Heart right ventricle (tissue), 16 donors: Measurements from ENCODE around the gene HOXA6. TPM values are rescaled to one million over a fixed set of nuclear protein-coding genes. Genes with fewer than 3 reads are reported as not detected.

Source experiments
- ATAC-seq, 8 donors: fragments of 200-7000 bp; cut with Tn5 transposase; one replicate each; pipeline ENCODE4 v1.9.1; 2020; ENCODE audit warnings: mild to moderate bottlenecking in 8 of 8, moderate library complexity in 8 of 8, moderate number of reproducible peaks in 1 of 8
- DNase-seq, 2 donors: peaks; one replicate each; pipeline ENCODE4 v3.0.0-alpha.2; 2020
- H3K27ac ChIP-seq, 10 donors: fragments of 200-600 bp; sonication (generic) in 2 of 10; one replicate each; pipeline versions ENCODE4 v1.5.0 to v1.8.0; 2020 to 2022; ENCODE audit warnings: mild to moderate bottlenecking in 3 of 10
- H3K27me3 ChIP-seq, 7 donors: fragments of 200-600 bp; one replicate each; pipeline ENCODE4 v1.8.0; 2021 to 2022; ENCODE audit warnings: mild to moderate bottlenecking in 2 of 7
- H3K36me3 ChIP-seq, 9 donors: fragments of 200-600 bp; sonication (generic) in 1 of 9; one replicate each; pipeline versions ENCODE4 v1.5.0 to v1.8.0; 2020 to 2022; ENCODE audit warnings: mild to moderate bottlenecking in 2 of 9
- H3K4me1 ChIP-seq, 9 donors: fragments of 200-600 bp; sonication (generic) in 1 of 9; one replicate each; pipeline versions ENCODE4 v1.5.0 to v1.8.0; 2020 to 2022; ENCODE audit warnings: mild to moderate bottlenecking in 4 of 9
- H3K4me3 ChIP-seq, 10 donors: fragments of 200-600 bp; sonication (generic) in 2 of 10; one replicate each; pipeline versions ENCODE4 v1.5.0 to v1.8.0; 2020 to 2022; ENCODE audit warnings: mild to moderate bottlenecking in 7 of 10, moderate library complexity in 2 of 10
- H3K9me3 ChIP-seq, 11 donors: fragments of 200-600 bp in 10 of 11; sonication (generic) in 2 of 11; one replicate each; pipeline versions ENCODE4 v1.5.0 to v1.8.0; 2013 to 2022; ENCODE audit warnings: mild to moderate bottlenecking in 2 of 11, control low read depth in 1 of 11, moderate library complexity in 1 of 11
- WGBS, 2 donors: extraction: QIAGEN DNeasy Blood & Tissue Kit; methylation state at CpG; one replicate each; pipeline ENCODE4 v1.1.7; 2013; ENCODE audit warnings: inconsistent platforms in 1 of 2; 5-methylcytosine and 5-hydroxymethylcytosine counted together
- intact Hi-C, 10 donors: fragments of 100-400 bp; cut with DNase I; formaldehyde crosslinking; loops; one replicate each; pipeline versions ENCODE4 v1.11.1 to v1.14.2; 2022
- polyA plus RNA-seq, 2 donors: library from polyadenylated mRNA; stranded (reverse); fragments of 200-250 nt; gene quantifications; one replicate each; pipeline ENCODE4 v1.2.3, GENCODE V29; 2013
- total RNA-seq, 10 donors: library from RNA; stranded (reverse); fragmentation: NEBNext Ultra II Directional in 3 of 10; extraction: Animal tissue kit (Norgen Biotek cat#: 25700) in 3 of 10; gene quantifications; one replicate each; pipeline versions ENCODE4 v1.2.1 to v1.2.4, GENCODE V29; 2021 to 2023
- TF ChIP-seq, protein P1 (sequence below), 9 donors: fragments of 200-600 bp; sonication (generic) in 2 of 9; IDR thresholded peaks; one replicate each; pipeline versions ENCODE4 v1.5.0 to v1.8.0; 2021 to 2022; ENCODE audit warnings: antibody characterized with exemption in 9 of 9, mild to moderate bottlenecking in 5 of 9, moderate library complexity in 1 of 9
- donor health status: Arrhythmogenic right ventricular cardiomyopathy.
- donor health status: ischemic (EF 13 %, LVEDD 7.1; RV severe dilation, severe dysfunction).
- donor health status: healthy with polysubstance abuse.
- donor health status: DM: no; HTN: yes; CAD: no.
- donor health status: DM: no; HTN: no; CAD: no.
- donor health status: ischemic (EF 25% LVEDD 6.9; RV normal size, moderate dysfunction).
- donor health status: ischemic (EF 25% LVEDD 5.7; RV mildly dilated, moderate dysfunction).
- donor health status: healthy.
- donor health status: DM: yes; HTN: yes; CAD: no.
- donor health status: Ischemic cardiomyopathy.
- donor health status: ischemic (EF 35%, LVEDD 5.7; RV mildly dilated, moderate dysfunction).
- donor health status: nonischemic (EF 11% LVEDD 7.7; RV severe dilation, severe dysfunction).
- donor health status: DM: yes; HTN: yes; CAD: no.
- donor health status: PGD.
- donor health status: ischemic (EF 29% LVEDD 5.4; RV normal size, mild dysfunction).
- donor health status: nonischemic (EF 23%, LVEDD 6.1; RV moderate dilation, normal function).

The HOXA6 gene
- total and polyA plus RNA-seq, 12 donors: not detected

DNA sequence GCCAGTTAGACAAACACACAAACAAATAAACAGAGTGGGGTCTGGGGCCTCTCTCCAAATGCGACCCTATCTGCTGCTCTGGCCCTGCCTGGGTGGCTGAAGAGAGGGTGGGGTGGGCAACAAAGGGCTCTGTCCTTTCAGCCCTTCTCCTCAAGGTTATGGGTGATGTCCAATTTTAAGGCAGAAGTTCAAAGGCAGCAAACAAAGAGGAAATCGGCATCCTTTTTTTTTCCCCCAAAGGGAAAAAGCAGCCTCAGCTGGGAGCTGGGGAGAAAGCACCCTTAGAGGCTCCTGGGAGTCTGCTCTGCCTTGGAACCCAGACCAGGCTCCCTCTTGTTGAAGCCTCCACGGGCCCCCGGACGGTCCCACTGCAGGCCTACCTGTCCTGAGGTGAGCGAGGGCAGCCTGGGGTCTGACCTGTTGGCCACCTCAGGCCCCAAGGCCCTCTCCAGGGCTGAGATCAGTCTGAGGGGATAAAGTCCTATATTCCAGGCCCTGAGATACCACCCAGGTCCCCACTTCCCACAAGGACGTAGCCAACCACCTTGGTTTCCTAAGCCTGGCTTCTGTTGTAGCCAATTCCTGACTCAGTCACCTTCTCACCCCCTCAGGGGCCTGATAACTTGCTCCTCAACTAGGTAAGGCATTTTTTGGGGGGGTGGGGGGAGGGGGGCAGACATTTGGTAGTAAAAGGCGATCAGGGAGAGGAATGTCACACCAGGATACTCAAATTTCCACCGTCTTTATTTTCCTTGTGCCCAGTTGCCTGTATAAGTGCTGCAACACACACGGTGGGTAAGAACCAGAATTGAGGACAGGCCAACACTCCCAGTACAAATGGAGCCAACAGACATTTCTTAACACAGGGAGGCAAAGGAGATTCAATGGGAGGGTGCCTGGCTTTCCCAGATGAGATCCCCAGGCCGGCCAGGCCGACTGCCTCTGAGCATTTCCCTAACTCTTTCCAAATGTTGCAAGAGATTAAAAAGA lies 33.2 kb upstream of the HOXA6 start:
- no peak overlapping the region for H3K4me3 ChIP-seq
- DNase-seq (no peak), ATAC-seq (no peak)
- H3K36me3 ChIP-seq: no peaks in the 10 kb centered on the region
- peaks cover 68 to 100% (median 100%) of the 10 kb centered on the region in 7 donors for H3K27me3 ChIP-seq
- peaks cover 8 to 39% (median 30%) of the 10 kb centered on the region in 9 donors for H3K4me1 ChIP-seq
- no peaks in the 10 kb centered on the region for H3K9me3 ChIP-seq
- 38 to 46% methylated on average over 12 of the region's 12 CpGs for WGBS, 2 donors
- intact Hi-C loops: no loop called here
- TF ChIP-seq, protein P1, sequence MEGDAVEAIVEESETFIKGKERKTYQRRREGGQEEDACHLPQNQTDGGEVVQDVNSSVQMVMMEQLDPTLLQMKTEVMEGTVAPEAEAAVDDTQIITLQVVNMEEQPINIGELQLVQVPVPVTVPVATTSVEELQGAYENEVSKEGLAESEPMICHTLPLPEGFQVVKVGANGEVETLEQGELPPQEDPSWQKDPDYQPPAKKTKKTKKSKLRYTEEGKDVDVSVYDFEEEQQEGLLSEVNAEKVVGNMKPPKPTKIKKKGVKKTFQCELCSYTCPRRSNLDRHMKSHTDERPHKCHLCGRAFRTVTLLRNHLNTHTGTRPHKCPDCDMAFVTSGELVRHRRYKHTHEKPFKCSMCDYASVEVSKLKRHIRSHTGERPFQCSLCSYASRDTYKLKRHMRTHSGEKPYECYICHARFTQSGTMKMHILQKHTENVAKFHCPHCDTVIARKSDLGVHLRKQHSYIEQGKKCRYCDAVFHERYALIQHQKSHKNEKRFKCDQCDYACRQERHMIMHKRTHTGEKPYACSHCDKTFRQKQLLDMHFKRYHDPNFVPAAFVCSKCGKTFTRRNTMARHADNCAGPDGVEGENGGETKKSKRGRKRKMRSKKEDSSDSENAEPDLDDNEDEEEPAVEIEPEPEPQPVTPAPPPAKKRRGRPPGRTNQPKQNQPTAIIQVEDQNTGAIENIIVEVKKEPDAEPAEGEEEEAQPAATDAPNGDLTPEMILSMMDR (IDR thresholded peaks at IDR 0.05): no peak
- no peak overlapping the region for H3K27ac ChIP-seq

DNA sequence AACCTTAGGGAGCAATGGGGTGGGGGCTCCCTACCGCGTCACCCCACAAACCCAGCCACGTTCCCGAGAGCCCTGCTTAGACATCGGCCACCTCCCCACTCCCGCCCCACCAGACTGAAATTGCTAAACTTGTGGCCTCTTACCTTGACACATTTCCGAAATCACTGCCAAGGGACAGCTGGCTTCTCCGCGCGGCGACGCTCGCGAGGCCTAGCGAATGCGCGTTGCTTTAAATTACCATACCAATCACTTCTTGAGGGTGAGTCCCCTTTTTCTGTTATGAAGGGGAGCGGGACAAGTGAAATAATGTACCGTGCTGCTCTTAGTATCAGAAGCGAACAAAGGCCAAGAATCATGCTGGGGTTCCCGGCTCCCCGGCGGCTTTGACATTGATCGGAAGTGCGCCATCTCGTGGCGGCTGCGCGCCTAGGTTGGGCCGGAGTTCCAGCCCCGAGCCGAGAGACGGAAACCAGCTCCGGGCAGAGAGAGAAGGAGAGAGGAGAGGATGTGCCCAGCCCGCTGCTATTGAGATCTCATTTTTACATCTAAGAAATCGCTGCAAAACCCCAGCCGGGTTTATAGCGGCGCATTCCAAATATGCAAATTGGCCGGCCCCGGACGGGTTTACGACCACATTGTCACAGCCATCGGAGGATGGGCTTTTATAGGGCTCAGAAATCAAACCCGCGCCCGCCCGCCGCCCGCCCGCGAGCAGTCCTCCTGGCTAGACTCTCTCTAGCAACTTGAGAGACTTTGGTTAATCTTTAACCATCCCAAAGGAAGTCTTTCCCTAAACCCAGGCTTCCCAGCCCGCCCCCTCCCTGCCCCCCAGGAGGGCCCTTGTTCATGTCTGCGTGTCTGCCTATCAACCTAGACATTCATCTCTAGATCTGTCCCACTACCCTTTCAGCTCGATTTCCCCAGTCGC lies 32.2 kb upstream of the HOXA6 start:
- Histone ChIP-seq H3K4me1 (peaks cover 7 to 32% (median 27%) of the 10 kb centered on the region in 9 donors), H3K36me3 (no peaks in the 10 kb centered on the region), H3K4me3 (peak overlapping the region in 2 of 10 donors; percentile 5 to 8), H3K27ac (no peak overlapping the region), H3K9me3 (no peaks in the 10 kb centered on the region), H3K27me3 (peaks cover 71 to 100% (median 100%) of the 10 kb centered on the region in 7 donors)
- intact Hi-C loops: no loop called here
- WGBS, 2 donors: 3 to 6% methylated on average over 56 of the region's 56 CpGs
- DNase-seq (peak in 1 of 2 donors; percentile 55), ATAC-seq (peak in 4 of 8 donors; percentile 61 to 65 (median 63))
- TF ChIP-seq, protein P1 (IDR thresholded peaks at IDR 0.05): peak; percentile 38 to 85 (median 72)

DNA sequence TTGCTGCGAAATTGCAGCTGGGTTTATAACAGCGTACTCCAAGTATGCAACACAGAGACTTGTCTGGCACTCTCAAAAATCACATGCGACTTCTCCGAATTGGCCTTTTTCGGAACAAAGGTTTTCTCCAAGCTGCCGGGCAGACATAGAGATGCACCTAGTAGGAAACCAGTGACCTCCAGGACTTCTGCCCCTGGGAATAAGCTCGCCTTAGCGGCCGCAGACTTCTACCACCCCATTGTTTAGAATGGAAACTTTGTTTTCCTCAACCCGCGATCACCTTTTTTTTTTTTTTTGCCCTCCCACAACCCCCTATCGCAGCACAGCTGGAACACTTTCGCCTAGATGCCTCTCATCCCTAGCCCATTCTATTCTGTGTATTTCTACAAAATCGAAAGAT lies 31.5 kb upstream of the HOXA6 start:
- DNase-seq: no peak
- H3K27me3 ChIP-seq: peaks cover 71 to 100% (median 100%) of the 10 kb centered on the region in 7 donors
- no peaks in the 10 kb centered on the region for H3K36me3 ChIP-seq
- H3K4me3 ChIP-seq: no peak overlapping the region
- ATAC-seq: no peak
- WGBS, 2 donors: 23 to 31% methylated on average over 14 of the region's 14 CpGs
- peaks cover 7 to 36% (median 25%) of the 10 kb centered on the region in 9 donors for H3K4me1 ChIP-seq
- H3K27ac ChIP-seq: no peak overlapping the region
- H3K9me3 ChIP-seq: no peaks in the 10 kb centered on the region
- TF ChIP-seq, protein P1 (IDR thresholded peaks at IDR 0.05): no peak
- intact Hi-C loops: no loop called here

DNA sequence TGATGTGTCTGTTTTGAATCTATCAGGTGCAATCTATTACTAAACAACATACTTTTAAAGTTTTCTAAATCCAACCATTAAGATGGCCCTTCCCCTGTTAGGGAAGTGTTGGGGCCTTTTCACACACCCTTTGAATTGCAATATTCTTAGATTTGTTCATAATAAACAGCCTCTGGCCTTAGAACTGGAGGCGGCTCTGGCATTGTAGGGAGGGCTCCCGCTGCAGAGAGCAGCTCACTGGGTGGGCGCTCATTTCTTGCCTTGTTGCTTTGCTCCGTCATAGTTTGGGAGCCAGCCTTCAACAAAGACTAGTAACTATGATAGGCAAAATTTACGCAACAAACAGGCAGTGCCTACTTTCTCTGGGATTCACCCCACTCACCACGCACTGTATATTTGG lies 30.8 kb upstream of the HOXA6 start:
- WGBS, 2 donors: 72 to 74% methylated on average over 6 of the region's 6 CpGs
- Histone ChIP-seq H3K4me1 (peaks cover 7 to 36% (median 23%) of the 10 kb centered on the region in 9 donors), H3K27ac (no peak overlapping the region), H3K9me3 (no peaks in the 10 kb centered on the region), H3K4me3 (no peak overlapping the region), H3K36me3 (peaks cover 0 to 3% (median 0%) of the 10 kb centered on the region in 9 donors), H3K27me3 (peaks cover 72 to 100% (median 100%) of the 10 kb centered on the region in 7 donors)
- DNase-seq (no peak), ATAC-seq (no peak)
- TF ChIP-seq, protein P1 (IDR thresholded peaks at IDR 0.05): no peak
- intact Hi-C loops: no loop called here
